ENCODE measurements around the gene HOXB3.

The HOXB3 gene

DNA sequence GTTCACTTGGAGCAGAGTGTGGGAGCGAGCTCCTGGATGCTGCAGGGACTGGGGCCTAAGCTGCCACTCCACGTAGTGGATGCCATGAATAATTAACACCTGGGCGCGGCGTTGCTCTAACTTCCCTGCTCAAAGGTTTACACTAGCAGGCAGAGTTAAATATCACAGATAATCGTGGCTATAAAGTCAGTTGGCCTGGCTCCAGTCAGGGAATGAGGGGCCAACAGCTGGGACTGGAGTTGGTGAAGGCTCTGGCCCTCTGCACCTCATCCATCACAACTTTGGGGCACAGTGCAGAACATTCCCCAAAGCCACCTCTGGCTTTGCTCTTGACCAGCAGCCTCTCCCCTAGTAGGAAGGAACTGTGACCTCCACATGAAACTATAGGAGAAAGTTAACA, 22.8 kb downstream of the HOXB3 start:
- no peak for TF ChIP-seq CTCF (conservative IDR thresholded peaks at IDR 0.05)
- no peak overlapping the region for H3K27ac ChIP-seq

DNA sequence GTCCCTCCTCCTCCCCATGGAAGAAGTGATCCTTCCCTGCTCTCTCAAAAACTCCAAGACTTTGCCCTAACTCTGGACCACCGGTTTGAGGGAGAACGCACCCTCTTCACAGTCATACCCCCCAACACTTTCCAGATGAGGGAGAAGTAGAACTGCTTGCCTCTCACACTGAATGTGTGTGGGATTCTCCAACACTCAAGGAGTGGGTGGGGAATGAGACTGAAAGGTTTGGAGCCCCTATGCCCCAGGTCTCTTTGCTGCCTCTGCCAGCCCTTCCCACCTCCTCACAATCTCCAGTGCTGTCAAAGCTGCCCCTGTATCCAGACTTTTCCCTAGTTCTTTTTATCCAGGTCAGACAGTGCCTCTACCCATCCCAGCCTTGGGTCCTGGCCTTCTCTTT, 23.3 kb downstream of the HOXB3 start:
- TF ChIP-seq CTCF (conservative IDR thresholded peaks at IDR 0.05), result no peak
- no peak overlapping the region for H3K27ac ChIP-seq

DNA sequence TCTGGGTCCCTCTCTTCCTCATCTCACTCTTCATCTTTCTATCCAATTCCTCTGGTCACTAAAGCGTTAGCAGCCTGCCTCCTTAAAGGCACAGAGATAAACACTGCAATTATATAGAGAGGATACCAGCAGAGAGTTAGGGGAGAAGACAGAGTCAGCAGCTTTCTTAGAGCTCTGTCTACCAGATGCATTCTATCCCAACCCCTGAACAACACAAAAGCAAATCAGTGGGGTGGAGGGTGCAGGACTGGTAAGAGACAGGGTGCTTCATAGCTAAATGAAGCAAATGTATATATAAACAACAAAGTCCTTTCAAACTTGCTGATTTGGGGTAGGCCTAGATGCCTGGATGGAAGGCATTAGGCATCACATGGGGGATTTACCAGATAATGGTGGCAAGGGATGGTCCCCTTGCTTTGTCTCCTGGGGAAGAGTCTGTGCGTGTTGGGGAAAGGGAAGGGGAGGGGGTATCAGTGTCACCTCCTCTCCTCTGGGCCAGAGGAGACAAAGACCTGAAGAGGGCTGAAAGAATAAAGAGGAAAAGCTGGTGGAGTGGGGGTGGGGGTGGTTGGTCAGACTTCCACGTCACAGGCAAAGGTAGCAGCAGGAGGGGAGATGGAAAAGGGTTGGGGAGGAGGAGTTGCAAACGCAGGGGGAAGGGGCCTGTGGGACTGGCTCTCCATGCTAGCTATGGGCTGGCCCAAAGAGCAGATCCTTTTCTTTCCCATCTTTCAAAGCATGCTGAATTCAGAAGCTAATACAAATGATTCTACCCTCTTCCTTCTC, 23.9 kb downstream of the HOXB3 start:
- H3K27ac ChIP-seq, result no peak overlapping the region
- no peak for TF ChIP-seq CTCF (conservative IDR thresholded peaks at IDR 0.05)

DNA sequence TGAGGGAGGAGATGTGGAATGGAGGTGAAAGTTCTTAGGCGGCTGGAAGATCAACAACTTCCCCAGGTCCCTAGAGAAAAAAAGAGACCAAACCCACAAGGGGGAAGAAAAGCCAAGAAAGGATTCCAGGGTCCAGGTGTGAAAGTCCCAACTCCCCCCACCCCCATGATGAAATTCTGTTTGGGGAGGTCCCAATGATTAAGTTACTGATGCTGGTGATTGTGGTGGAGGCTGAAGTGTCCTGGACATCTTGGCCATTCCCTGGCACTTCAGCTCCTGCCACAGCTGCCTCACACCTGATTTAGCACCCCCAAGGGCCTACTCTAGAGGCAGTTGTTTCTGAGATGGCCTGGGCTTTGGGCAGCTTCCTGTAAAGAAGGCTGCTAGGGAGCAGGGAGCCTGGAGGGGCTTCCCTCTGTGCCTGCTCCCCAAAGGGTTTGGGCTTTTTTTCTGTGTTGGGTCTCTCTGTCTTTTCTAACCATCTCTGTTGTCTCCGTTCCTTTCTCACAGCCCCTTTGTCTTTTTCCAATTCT, 25.0 kb downstream of the HOXB3 start:
- TF ChIP-seq CTCF (conservative IDR thresholded peaks at IDR 0.05), result no peak
- no peak overlapping the region for H3K27ac ChIP-seq

- TF ChIP-seq CTCF (conservative IDR thresholded peaks at IDR 0.05), result no peak
- H3K27ac ChIP-seq, result no peak overlapping the region
Observed at GRCh38 chr17:48564188-48565021, 25.6 kb downstream of the HOXB3 start.

DNA sequence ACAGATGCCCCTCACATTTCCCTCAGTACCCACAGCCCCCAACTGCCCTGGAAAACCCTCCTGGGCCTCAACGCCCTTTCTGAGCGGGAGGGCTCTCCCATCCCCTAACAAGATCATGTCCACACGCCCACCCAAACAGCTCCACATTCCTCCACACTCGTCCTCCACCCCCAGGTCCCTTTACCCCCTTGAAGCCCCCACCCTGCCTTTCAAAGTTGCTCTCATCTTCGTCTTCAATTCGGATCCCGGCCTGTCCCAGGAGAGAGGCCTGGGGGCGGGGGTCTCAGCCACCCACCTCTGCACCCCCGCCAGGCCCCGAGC, 26.2 kb downstream of the HOXB3 start:
- H3K27ac ChIP-seq, result no peak overlapping the region
- no peak for TF ChIP-seq CTCF (conservative IDR thresholded peaks at IDR 0.05)

- no peak for TF ChIP-seq CTCF (conservative IDR thresholded peaks at IDR 0.05)
- no peak overlapping the region for H3K27ac ChIP-seq
Observed at GRCh38 chr17:48563385-48563838, 26.6 kb downstream of the HOXB3 start.

Data from VCaP (cell line).